Activated CD4-positive, alpha-beta T cell treated with anti-CD3 and anti-CD28 coated beads for 48 hours (primary cell): ENCODE measurements around the gene GMDS.

Source experiments
- DNase-seq: peaks from one replicate; pipeline ENCODE4 v3.0.0-alpha.2; 2020

GMDS gene

DNA sequence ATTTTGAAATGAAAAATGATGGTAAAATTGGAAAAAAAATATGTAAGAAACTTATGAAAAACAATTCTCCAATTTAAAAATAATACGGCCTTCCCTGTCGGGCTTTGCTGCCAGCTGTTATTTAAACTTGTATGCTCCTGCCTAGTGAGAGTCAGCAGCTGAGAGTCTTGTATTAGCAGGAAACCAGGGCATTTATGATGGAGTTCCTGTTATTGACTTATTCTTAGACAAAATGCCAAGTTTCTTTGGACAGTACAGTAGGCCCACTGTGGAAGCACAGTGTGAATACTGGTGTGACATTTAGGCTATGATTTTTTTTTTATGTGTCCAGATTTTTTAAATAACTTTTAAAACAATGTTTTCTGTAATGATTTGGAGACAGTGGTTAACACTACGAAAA, 42.1 kb downstream of the GMDS start:
- no peak for DNase-seq

DNA sequence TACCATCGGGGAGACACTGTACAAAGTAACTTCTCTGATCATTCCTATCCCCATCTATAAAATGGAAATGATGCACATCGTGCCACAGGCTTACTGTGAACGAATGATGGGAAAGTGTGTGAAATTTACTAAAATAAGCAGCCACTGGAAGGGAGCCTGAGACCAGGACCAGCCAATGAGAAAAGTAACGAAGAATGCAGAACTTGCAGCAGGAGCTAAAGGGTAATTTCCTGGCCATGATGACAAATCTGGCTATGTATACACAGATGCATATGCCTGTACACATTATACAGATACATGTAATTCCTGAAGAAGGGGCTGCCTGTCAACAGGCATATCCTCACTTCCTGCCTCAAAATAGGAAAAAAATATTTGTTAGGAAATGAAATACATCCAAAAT, 47.4 kb downstream of the GMDS start:
- DNase-seq, result no peak

DNA sequence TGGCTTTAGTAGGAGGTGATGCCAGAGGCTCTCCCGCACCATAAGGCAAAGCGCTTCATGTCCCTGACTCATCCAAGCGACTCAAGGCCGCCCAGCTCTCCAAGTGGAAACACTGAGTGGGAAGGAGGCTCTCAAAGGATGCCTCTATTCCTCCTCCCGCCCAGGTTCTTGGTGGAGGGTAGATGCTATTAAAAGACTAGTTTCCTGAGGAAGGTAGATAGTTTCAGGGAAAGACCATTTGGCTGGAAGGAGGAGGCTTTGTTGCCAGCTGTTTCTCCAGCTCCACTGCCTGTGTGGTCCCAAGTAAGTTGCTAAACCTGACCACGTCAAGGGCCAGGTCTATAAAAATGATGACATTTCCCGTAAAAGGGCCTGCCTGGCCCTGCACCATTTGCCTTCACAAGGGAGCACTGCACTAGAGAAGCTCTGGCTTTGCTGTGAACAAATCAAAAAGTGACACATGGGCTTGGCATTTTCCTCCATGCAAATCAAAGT, 48.2 kb downstream of the GMDS start:
- DNase-seq, result no peak

DNA sequence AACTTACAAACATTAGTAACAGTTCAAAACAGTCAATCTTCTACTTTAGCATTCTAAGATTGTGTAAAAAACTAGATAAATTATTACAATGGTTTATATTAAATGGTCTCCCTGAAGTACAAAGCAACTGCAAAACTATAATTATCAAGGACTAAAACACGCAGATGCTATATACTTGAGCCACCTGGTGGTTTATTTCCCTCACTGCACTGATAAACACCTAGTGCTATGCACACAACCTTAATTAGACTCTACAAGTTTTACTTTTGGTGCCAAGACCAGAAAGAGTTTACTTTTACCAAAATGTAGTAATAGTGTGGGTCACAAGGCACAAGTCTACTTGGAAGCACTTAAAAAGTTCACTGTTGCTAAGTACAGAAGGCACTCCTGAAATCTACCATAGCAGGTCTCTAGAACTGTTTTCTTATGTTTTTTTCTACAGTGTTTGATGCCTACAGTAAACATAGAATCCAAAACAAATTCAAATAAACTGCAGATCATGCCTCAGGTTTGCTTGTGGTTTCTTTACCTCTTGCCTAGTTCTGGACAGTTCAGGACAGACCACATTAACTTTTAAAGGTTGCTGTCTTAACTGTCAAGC, 49.2 kb downstream of the GMDS start:
- DNase-seq, result peak; percentile 25

DNA sequence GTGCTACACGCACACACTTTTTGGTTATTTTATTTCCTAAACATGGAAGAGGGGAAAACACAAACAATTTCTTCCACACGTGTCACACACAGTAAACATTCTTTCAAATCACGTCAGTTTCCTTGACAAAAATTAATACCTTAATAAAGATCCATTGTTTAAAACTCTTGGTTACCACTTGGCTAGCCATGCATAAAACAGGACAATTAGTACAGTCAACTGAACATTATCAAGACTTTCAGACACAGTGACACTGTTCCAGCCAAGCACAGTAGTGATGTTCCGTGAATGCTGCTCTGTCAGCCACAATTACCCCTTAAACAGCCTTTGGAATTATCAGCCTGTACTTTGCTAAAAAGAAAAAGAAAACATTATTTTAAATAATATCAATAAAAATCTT, 50.8 kb downstream of the GMDS start:
- DNase-seq, result no peak

DNA sequence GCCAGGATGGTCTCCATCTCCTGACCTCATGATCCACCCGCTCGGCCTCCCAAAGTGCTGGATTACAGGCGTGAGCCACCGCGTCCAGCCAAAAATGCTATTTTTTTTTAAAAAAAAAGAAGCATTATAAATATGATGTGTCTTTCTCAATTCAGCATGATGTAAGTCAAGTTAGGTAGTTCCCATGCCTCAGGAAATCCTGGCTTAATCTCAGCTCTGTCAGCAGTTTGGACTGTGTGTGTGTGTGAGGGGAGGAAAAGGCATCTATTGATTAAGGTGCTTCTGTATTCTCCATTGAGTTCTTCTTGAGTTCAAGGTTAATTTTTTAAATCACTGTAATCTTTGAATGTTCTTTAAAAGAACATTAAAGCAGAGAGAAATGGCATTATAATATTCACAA, 51.5 kb downstream of the GMDS start:
- DNase-seq, result no peak

DNA sequence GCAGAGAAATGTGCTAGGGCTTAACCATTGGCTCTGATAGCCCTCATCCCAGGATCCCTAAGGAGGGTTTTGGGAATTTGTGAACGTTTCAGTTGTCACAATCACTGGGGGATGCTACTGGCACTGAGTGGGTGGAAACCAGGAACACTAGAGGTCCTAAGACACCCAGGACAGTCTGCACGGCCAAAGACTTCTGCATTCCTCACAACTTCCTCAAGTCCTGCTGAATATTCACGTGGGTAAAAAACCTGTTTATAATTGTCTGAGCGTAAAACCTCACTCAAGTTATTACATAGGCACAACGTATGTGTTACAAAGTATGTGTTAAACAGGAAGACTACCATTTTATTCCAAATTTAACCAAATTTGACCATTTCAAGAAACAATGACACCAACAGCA, 52.4 kb downstream of the GMDS start:
- no peak for DNase-seq

DNA sequence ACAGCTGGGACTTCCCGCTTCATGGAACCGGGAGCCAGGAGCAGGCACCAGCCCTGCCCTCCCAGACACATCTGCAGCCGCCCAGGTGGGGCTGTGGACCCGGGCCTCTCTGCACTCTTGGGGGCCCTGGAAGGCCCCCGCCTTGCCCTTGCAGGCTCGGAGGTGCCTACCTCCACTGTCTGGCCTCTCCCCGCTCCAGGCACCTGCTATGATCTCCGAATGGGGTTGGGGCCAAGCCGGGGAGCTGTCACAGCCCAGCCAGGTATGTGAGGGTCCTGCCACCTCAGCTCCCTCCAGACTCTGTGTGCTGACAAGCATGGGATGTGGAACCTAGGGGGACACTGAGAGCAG, 54.0 kb downstream of the GMDS start:
- no peak for DNase-seq

DNA sequence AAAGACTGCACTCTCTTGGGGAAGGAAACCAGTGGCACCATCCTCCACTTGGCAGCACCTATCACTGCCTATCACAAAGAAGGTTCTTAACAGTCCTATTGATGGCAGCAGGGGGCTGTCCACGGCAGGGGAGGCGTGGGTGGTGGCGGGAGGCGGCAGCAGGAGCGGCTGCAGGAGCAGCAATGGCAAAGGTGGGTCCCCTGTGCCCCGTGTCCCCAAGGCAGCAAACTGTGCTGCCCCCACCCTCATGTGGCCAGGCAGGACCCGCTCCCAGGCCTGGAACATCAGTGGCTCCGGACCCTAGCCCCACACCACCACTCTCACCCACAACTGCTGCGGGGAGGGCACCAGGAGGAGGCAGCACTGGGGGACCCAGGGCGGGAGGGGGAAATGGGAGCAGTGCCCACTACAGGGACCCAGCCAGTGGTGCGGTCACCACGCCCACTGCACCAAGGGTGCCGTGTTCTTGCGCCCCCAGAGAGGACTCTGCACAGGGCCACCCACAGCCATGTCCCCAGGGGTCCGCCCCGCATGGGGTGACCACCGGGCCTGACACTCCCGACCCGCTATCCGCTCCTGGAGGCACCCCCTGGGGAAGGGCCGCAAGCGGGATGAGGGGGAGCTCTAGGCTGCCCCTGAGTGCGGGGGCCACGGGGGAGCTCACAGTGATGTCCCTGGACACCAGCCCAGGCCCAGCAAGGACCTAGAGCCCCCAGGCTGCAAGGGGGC, 54.6 kb downstream of the GMDS start:
- no peak for DNase-seq

DNA sequence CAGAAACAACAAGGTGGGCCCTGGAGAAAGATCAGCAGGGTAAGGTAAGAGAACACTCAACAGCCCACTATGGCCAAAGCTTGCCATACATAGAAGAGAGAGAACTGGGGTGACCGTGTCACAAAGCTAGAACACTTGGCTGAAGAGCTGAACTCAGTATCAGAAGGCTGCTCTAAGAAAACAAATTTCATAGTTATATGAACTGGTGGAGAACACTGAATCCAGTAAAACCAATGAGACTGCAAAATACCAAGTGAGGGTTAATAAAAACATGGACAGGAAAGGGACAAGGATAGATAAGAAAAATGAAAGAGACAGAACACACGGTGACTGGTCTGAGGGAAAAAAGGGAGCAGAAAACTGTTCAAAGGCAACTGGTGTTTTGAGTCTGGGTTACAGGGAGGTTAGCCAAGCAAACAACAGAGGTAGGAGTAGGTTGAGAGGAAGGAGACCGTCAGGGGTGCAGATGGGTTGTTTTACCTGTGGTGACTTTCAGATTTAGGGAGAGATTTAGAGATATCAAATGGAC, 56.5 kb downstream of the GMDS start:
- no peak for DNase-seq

DNA sequence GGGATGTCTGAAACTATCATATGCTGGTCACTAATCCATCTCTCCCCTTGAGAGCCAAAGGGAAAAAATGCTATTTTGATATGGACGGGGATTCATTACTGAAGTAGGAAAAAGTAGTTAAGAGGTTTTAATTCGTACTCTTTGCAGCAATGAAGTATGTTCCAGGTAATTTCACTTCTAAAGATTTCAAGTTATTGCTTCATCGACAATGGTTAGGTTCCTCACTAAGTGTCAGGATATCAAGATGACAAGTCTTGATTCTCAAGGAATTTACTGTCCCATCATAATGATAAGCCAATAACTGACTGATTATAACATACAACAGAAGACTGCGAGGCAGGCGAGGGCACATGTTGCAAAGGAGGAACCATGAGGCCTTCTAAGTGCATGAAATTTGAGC, 57.0 kb downstream of the GMDS start:
- DNase-seq, result no peak

DNA sequence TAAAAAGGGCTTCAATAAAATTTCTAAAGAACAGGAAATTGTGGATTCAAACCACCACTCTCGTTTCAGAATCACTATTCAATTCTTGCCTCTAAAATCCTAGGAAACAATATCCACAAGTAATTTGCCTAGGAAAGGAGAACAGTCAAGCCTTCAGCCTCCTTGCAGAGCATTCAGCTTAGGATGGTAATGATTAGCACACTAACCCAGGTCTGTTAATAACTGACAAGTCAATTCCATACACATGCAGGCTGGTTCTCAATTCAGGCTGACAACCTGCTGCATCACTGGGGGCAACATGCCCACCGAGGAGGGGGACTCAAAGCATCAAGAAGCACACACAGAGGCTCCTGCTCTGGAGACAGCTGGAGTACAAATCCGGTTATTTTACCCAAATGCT, 57.6 kb downstream of the GMDS start:
- no peak for DNase-seq

DNA sequence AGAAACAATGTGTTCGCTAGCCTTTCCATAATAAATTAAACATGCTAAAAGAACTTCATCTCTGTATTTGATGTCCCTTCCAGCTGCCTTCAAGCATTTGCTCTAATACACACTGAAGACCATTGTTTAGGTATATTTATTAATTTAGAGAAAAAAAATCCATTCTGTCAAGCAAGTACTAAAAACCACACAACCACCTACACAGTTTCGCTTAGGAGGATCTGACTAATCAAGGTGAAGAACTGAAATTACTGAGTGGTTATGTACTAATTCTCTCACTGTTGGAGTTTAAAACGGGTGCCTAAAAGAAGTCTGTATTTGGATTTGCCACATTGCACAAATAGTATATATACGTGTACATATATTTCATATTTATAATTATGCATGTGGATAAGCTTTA, 58.9 kb downstream of the GMDS start:
- peak; percentile 20 for DNase-seq

DNA sequence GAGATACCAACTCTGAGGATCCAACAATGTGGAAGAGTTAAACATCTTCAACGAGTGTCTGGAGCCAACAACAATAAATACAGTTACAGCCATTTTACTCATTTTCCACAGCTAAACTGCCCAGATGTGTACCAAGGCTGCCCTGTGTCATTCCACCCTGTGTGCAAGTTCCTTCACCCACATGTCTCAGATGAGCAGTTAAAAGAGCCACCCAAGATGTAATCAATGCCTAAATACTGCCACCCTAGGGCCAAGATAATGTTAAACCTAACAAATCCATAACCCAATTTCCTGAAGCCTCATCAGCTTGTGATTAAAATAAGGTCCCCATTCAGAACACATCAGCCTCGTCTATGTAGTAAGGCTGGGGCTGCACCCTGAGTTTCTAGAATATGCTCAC, 59.9 kb downstream of the GMDS start:
- no peak for DNase-seq

DNA sequence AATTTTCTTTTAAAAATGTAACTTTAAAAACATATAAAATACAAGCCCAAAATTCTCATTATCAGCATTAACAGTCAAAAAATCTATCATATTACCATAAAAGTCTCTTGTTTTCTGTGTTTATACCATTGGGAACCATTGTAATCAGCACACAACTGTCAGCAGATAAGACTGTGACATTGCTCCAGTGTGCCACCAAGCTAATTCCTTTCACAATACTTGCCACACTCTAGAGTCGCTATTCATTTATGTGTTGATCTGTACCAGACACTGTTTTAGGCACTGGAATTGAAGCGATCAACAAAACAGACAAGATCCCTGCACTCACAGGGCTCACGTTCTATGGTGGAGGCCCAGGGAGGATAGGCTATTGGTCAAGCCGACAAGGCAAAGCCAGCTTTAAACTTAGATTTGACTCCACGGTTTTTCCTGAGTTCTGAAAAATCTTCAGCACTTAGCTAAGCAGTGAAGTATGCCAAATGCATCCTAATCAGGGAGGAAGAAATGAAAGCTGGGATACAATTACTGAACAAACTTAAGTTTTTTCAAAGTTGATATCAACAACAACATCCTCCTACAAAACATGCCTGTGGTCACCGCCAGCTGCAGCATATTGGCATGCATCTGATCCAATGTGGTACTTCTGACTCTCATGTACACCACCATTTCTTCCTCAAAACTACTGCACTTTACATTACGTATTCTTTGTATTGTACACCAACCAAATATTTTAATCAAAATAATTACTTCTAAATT, 60.5 kb downstream of the GMDS start:
- no peak for DNase-seq

DNA sequence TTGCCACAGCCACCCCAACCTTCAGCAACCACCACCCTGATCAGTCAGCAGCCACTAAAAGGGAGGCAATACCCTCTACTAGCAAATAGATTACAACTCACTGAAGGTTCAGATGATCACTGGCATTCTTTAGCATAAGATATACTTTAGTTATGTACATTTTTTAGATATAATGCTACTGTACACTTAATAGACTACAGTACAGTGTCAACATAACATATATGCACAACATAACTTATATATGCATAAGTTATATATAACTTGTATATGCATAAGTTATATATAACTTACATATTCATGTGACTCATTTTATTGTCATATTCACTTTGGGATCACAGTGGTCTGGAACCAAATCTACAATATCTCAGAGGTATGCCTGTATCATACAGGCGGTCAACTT, 61.7 kb downstream of the GMDS start:
- DNase-seq, result no peak

DNA sequence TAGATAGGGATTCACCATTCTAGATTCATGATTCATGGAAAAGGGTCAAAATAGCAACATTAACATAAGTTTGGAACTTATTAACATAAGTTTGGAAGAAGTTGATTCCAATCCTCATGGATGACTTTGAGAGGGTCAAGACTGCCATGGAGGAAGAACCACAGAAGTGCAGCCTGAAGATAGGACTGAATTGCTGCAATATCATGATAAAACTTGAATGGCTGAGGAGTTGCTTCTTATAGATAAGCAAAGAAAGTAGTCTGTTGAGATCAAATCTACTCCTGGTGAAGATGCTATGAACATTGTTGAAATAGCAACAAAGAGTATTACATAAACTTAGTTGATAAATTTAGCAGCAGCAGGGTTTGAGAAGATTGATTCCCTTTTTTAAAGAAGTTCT, 62.2 kb downstream of the GMDS start:
- DNase-seq, result no peak

DNA sequence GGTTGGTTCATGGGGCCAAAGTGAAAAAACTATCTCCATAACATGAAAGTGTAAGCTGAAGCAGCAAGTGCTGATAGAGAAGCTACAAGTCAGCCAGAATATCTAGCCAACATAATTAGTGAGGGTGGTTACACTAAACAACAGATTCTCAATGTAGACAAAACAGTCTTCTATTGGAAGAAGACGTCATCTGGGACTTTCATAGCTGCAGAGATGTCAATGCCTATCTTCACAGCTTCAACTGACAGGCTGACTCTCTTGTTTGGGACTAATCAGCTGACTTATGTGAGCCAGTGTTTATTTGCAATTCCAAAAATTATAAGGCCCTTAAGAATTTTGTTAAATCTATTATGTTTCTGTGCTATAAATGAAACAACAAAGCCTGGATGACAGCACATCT, 63.2 kb downstream of the GMDS start:
- no peak for DNase-seq

DNA sequence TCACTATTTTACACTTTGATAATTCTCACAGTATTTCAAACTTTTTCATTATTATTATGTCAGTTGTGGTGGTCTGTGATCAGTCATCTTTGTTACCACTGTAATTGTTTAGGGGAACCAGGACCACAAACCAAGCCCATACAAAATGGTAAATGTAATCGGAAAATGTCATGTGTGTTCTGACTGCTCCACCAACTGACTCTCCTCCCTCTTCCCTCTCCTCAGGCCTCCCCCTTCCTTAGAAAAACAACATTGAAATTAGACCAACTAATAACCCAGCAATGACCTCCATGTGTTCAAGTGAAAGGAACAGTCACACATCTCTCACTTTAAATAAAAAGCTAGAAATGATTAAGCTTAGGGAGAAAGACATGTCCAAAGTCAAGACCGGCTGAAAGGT, 63.8 kb downstream of the GMDS start:
- no peak for DNase-seq

DNA sequence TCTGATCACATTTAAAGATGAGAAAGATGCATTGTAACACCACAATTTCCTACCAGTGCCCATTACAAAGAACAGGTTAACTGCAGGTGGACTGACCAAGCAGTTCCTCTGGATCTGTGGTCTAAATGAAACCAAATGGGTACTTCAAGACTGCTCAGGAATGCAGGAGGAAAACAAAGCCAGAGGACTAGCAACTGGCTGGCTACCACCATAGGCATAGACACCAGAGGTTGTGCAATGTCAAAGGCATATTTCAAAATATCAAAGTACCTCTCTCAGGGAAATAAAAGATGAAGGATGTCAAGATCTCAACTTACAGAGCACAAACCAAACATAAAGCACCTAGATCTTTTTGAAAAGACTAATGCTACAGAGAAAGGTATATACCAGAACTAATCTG, 65.5 kb downstream of the GMDS start:
- DNase-seq, result no peak

DNA sequence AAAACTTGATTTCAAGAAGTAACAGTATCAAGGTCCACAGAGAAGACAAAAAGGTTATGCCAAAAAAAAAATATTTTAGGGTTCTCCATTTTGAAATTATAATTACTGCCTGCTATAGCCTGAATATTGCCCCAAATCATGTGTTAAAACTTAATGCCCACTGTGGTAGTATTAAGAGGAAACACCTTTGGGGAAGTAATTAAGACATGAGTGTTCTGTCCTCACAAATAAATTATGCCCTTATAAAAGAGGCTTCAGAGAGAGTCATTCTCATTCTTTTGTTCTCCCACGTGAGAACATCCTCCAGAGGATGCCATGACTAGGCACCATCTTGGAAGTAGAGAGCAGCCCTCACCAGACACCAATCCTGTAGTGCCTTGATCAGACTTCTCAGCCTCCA, 66.2 kb downstream of the GMDS start:
- no peak for DNase-seq

DNA sequence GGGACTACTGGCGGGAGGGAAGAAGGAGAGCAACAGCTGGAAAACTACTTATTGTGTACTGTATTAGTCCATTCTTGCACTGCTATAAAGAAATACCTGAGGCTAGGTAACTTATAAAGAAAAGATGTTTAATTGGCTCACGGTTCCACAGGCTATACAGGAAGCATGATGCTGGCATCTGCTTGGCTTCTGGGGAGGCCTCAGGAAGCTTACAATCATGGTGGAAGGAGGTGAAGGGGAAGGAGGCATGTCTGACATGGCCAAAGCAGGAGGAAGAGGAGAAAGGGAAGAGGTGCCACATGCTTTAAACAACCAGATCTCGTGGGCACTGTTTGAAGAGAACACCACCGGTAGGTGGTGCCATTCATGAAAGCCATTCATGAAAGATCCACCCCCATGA, 67.3 kb downstream of the GMDS start:
- DNase-seq, result no peak

DNA sequence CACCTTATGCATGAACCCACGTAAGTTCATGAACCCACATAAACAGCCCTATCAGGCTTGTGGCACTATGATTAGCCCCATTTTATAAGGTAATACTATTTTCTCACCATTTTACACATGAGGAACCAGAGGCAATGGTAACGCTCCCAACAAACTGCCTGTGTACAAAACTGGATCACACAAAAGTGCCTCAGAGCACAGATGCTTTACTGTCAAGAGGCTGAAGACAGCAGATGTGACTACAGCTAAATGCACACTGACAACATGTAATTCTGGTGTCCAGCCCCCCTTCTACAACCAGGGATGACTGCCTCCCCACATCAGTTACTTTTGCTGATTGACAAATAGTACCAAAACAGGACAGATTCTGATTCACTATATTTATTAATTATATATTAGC, 69.6 kb downstream of the GMDS start:
- DNase-seq, result no peak
